Lower leg skin (tissue), 4 donors: ENCODE results near the gene LGALS7. TPM values are rescaled to one million over a fixed set of nuclear protein-coding genes. Genes with fewer than 3 reads are reported as not detected.

ENCODE experiments used
- DNase-seq, 2 donors: peaks; one replicate each; pipeline ENCODE4 v3.0.0-alpha.2; 2019; ENCODE audit warnings: low spot score in 2 of 2
- H3K4me3 ChIP-seq: fragments of 200-600 bp; sonication (generic); 2 replicates; pipeline ENCODE4 v1.5.1; 2017; ENCODE audit warnings: mild to moderate bottlenecking, low read depth; ENCODE audit not compliant: poor library complexity, severe bottlenecking
- CTCF ChIP-seq, 3 donors: fragments of 450-650 bp; IDR thresholded peaks; one replicate each; pipeline ENCODE4 v1.5.1; 2016; ENCODE audit warnings: antibody characterized with exemption in 3 of 3, mild to moderate bottlenecking in 3 of 3, moderate library complexity in 2 of 3
- POLR2A ChIP-seq, 2 donors: fragments of 450-650 bp; IDR thresholded peaks; one replicate each; pipeline ENCODE4 v1.6.1; 2016 to 2017; ENCODE audit warnings: antibody characterized with exemption in 2 of 2, mild to moderate bottlenecking in 1 of 2, moderate library complexity in 1 of 2
- WGBS, 2 donors: methylation state at CpG; one replicate each; pipeline ENCODE4 v1.1.5; 2018; 5-methylcytosine and 5-hydroxymethylcytosine counted together
- intact Hi-C: fragments of 100-400 bp; cut with DNase I; formaldehyde crosslinking; loops from one replicate; pipeline ENCODE4 v1.15.0; 2023; ENCODE audit warnings: low total_unique reads
- total RNA-seq, 4 donors: library from RNA; depleted of rRNA; stranded (reverse); fragments of >200 nt; gene quantifications; one replicate each; pipeline ENCODE4 v1.1.0, GENCODE V29; 2016

The LGALS7 gene
- total RNA-seq, 4 donors from 2014 or later = 36.0 to 1,062 (median 348) TPM

DNA sequence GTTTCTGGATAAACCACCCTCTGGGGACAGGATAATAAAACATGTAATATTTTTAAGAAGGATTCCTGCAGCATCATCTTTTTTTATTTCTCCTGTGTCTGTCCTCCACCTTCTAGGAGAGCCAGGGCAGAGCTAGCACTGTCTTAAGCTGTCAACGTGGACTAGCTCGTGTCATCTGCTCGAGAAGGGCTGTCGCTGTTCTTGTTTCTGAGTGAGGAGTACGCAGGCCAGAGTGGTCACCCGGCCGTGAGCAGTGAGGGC, 42.9 kb downstream of the LGALS7 start:
- WGBS, 2 donors = 81 to 84% methylated on average over 6 to 7 of the region's 7 CpGs
- TF ChIP-seq CTCF (IDR thresholded peaks at IDR 0.05) (no peak), POLR2A (IDR thresholded peaks at IDR 0.05) (no peak)
- intact Hi-C loops = no loop called here
- no peak for DNase-seq
- no peak overlapping the region for H3K4me3 ChIP-seq

DNA sequence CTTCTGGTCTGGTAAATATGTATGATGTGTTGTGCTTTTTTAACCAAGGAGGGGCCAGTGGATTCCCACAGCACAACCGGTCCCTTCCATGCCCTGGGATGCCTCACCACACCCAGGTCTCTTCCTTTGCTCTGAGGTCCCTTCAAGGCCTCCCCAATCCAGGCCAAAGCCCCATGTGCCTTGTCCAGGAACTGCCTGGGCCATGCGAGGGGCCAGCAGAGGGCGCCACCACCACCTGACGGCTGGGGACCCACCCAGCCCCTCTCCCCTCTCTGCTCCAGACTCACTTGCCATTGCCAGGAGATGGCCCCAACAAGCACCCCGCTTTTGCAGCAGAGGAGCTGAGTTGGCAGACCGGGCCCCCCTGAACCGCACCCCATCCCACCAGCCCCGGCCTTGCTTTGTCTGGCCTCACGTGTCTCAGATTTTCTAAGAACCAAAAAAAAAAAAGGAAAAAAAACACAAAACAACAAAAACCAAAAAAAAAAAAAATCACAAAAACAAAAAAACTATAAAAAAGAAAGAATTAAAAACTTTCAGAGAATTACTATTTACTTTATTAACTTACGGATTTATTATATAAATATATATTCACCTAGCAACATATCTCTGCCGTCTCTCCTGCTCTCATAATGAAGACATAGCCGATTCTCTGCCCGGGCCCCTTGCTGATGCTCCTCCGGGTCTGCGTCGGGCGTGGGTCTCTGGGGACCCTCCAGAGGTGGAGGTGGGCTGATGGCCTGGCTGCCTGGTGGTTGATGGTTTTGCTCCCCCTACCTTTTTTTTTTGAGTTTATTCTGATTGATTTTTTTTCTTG, 43.5 kb downstream of the LGALS7 start:
- WGBS, 2 donors = 68 to 74% methylated on average over 15 to 17 of the region's 17 CpGs
- DNase-seq = peak; percentile 34 to 92
- intact Hi-C loops = loop anchor here (10.0 kb wide), 1 partner anchor 195 kb away; no protein-coding TSS in a partner anchor
- H3K4me3 ChIP-seq = no peak overlapping the region
- TF ChIP-seq CTCF (IDR thresholded peaks at IDR 0.05) (peak in 1 of 3 donors; percentile 30), POLR2A (IDR thresholded peaks at IDR 0.05) (no peak)

GRCh38 chr19:38728752-38729541, 44.4 kb downstream of the LGALS7 start:
- TF ChIP-seq CTCF (IDR thresholded peaks at IDR 0.05) = no peak
- TF ChIP-seq POLR2A (IDR thresholded peaks at IDR 0.05) = no peak
- intact Hi-C loops = loop anchor here (10.0 kb wide), 1 partner anchor 196 kb away; no protein-coding TSS in a partner anchor
- H3K4me3 ChIP-seq = no peak overlapping the region
- DNase-seq = peak; percentile 18 to 85
- 84 to 90% methylated on average over 21 to 24 of the region's 37 CpGs for WGBS, 2 donors

DNA sequence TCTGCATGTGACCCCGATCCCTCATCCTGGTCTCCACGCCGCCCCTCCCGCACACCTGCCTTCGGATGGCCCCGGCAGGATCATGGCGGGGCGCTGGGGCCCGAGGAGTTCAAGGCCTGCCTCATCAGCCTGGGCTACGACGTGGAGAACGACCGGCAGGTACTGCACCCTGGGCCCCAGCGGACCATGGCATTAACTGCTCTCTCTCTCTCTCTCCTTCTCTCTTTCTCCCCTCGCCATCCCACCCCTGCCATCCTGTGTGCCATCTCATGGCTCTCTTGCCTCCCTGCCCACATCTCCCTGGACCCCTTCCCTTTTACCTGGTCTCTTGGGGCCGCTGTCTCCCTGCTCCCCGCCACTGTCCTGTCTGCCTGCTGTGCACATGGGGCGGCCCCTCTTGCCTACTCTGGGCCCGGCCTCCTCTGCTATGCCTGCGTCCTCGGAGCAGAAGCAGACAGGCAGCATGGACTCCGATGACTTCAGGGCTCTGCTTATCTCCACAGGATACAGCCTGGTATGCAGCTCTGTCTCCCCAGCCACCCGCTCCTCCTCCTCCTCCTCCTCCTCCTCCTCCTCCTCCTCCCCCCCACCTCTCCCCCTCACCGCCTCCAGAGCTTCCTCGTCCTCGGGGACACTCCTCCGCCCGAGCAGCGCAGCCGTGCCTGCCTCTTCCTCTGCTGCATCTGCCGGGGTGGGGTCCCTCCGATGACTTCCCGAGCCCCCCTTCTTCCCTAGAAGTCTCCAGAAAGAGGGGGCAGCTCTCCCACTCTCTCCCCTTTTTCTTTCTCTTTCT, 45.3 kb downstream of the LGALS7 start:
- intact Hi-C loops = loop anchor here (10.0 kb wide), 1 partner anchor 197 kb away; no protein-coding TSS in a partner anchor
- no peak overlapping the region for H3K4me3 ChIP-seq
- TF ChIP-seq POLR2A (IDR thresholded peaks at IDR 0.05) = no peak
- no peak for TF ChIP-seq CTCF (IDR thresholded peaks at IDR 0.05)
- DNase-seq = peak in 1 of 2 donors; percentile 14
- 78 to 79% methylated on average over 33 of the region's 33 CpGs for WGBS, 2 donors

DNA sequence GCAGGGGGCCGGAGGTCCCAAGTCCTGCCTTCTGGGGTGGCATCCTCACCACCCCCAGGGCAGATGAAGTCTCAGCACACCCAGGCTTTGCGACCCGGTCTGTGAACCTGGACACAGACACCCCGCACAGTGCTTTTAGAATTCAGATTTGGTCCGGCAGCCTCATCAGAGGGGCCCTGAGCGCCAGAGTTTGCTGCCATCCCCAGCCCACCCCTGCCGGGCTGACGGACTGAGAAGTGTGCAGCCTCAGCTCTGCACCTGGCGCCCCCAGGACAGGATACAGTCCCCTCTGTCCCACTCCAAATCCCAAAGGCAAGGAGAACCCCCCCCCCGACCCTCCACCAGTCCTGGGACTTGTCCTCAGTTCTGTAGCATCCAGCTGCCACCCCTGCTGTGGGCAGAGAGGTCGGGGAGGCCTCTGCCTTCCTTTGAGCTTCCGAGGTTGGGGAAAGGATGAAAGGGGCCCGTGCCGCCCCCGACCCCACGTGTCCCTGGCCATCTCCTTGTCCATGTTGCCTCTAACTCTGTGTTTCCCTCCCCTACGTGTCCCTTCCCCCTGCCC, 45.9 kb downstream of the LGALS7 start:
- intact Hi-C loops = loop anchor here (10.0 kb wide), 1 partner anchor 197 kb away; no protein-coding TSS in a partner anchor
- TF ChIP-seq CTCF (IDR thresholded peaks at IDR 0.05) (no peak), POLR2A (IDR thresholded peaks at IDR 0.05) (no peak)
- WGBS, 2 donors = 92 to 93% methylated on average over 15 of the region's 17 CpGs
- no peak overlapping the region for H3K4me3 ChIP-seq
- DNase-seq = no peak
